Uterus (tissue), 2 donors: Measurements from ENCODE around the gene RELT.

Experiments
- CTCF ChIP-seq, 4 experiments: fragments of 200-600 bp in 2 of 4; fragments of 450-650 bp in 2 of 4; sonication (generic) in 2 of 4; IDR thresholded peaks; one replicate each; pipeline ENCODE4 v1.5.1; 2016 to 2019; ENCODE audit warnings: antibody characterized with exemption in 4 of 4, mild to moderate bottlenecking in 2 of 4, moderate library complexity in 1 of 4
- POLR2A ChIP-seq, 2 donors: fragments of 450-650 bp; IDR thresholded peaks; one replicate each; pipeline ENCODE4 v1.6.1; 2016; ENCODE audit warnings: antibody characterized with exemption in 2 of 2, mild to moderate bottlenecking in 1 of 2, moderate library complexity in 1 of 2

GRCh38 chr11:73446766-73447165, 70.6 kb downstream of the RELT start:
- no peak for TF ChIP-seq CTCF (IDR thresholded peaks at IDR 0.05)
- TF ChIP-seq POLR2A (IDR thresholded peaks at IDR 0.05): no peak
